Transverse colon (tissue), 4 donors: ENCODE data around the gene CHRM5.

Experiments used
- EP300 ChIP-seq: sonication (generic); formaldehyde crosslinking; IDR thresholded peaks from one replicate; pipeline ENCODE4 v1.6.1; 2017; ENCODE audit warnings: antibody characterized with exemption, low read depth
- POLR2A ChIP-seq: fragments of 450-650 bp; IDR thresholded peaks from one replicate; pipeline ENCODE4 v1.6.1; 2016; ENCODE audit warnings: antibody characterized with exemption, mild to moderate bottlenecking, moderate library complexity
- POLR2AphosphoS5 ChIP-seq, 3 donors: sonication (generic); formaldehyde crosslinking; IDR thresholded peaks; one replicate each; pipeline ENCODE4 v1.6.1; 2016; ENCODE audit warnings: antibody characterized with exemption in 3 of 3
- TF ChIP-seq, protein P1 (sequence below), 5 experiments: fragments of 200-600 bp in 3 of 5; fragments of 450-650 bp in 2 of 5; sonication (generic) in 3 of 5; IDR thresholded peaks; 1 replicate in 2 of 5; 2 replicates in 3 of 5; pipeline ENCODE4 v1.5.1; 2016 to 2017; ENCODE audit warnings: antibody characterized with exemption in 5 of 5, inconsistent platforms in 3 of 5, mild to moderate bottlenecking in 2 of 5, moderate library complexity in 1 of 5

DNA sequence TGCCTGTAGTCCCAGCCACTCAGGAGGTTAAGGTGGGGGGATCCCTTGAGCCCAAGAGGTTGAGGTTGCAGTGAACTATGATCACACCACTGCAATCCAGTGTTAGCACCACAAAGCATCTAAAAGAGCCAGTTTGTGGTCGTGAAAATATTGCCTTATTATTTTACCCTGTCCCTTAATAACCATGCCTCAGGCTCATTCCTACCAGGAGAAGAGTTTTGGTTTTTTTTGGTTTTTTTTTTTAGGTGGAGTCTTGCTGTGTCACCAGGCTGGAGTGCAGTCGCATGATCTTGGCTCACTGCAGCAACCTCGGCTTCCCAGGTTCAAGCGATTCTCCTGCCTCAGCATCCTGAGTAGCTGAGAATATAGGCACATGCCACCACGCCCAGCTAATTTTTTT is 88.6 kb downstream of the CHRM5 start:
- TF ChIP-seq POLR2A = no peak
- TF ChIP-seq, protein P1, sequence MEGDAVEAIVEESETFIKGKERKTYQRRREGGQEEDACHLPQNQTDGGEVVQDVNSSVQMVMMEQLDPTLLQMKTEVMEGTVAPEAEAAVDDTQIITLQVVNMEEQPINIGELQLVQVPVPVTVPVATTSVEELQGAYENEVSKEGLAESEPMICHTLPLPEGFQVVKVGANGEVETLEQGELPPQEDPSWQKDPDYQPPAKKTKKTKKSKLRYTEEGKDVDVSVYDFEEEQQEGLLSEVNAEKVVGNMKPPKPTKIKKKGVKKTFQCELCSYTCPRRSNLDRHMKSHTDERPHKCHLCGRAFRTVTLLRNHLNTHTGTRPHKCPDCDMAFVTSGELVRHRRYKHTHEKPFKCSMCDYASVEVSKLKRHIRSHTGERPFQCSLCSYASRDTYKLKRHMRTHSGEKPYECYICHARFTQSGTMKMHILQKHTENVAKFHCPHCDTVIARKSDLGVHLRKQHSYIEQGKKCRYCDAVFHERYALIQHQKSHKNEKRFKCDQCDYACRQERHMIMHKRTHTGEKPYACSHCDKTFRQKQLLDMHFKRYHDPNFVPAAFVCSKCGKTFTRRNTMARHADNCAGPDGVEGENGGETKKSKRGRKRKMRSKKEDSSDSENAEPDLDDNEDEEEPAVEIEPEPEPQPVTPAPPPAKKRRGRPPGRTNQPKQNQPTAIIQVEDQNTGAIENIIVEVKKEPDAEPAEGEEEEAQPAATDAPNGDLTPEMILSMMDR (IDR thresholded peaks at IDR 0.05) = no peak
- TF ChIP-seq POLR2AphosphoS5 (IDR thresholded peaks at IDR 0.05) = no peak
- no peak for TF ChIP-seq EP300
